Fibroblast of gingiva (primary cell): ENCODE data around the gene KLHDC2.
"Not testable (repeated sequence)": the region's sequence is repeated elsewhere in the genome, so short reads cannot be mapped to it uniquely, and the experiment has no call there.

Experiments used
- DNase-seq: peaks from one replicate; pipeline ENCODE4 v3.0.0-alpha.2; 2011; ENCODE audit warnings: low read depth

Gene KLHDC2

GRCh38 chr14:49781040-49781439 is 13.1 kb downstream of the KLHDC2 start:
- not testable (repeated sequence) for DNase-seq

- DNase-seq, result no peak
Measured at GRCh38 chr14:49783394-49784014, 15.6 kb downstream of the KLHDC2 start.

GRCh38 chr14:49786315-49786714 is 18.4 kb downstream of the KLHDC2 start:
- DNase-seq, result no peak

- DNase-seq, result no peak
Measured at GRCh38 chr14:49792618-49793017, 24.7 kb downstream of the KLHDC2 start.

- no peak for DNase-seq
Measured at GRCh38 chr14:49796025-49796424, 28.1 kb downstream of the KLHDC2 start.

GRCh38 chr14:49808780-49809179 is 40.8 kb downstream of the KLHDC2 start:
- no peak for DNase-seq

GRCh38 chr14:49816118-49816517 is 48.2 kb downstream of the KLHDC2 start:
- DNase-seq, result not testable (repeated sequence)

GRCh38 chr14:49816844-49817243 is 48.9 kb downstream of the KLHDC2 start:
- DNase-seq, result no peak

- no peak for DNase-seq
Measured at GRCh38 chr14:49820176-49820575, 52.2 kb downstream of the KLHDC2 start.

GRCh38 chr14:49828640-49829039 is 60.7 kb downstream of the KLHDC2 start:
- DNase-seq, result no peak
